Neural progenitor cell (in vitro differentiated cells): ENCODE data around the gene ATP1A1. TPM values are rescaled to one million over a fixed set of nuclear protein-coding genes. Genes with fewer than 3 reads are reported as not detected.
A peak's percentile ranks its signal among the peaks of the same experiment; 100 is the strongest.

Source experiments
- DNase-seq: peaks from one replicate; pipeline ENCODE4 v3.0.0-alpha.2; 2016; ENCODE audit warnings: low spot score
- H2AFZ ChIP-seq: fragments of 200-600 bp; sonication (generic); replicated peaks from 2 replicates; pipeline ENCODE4 v1.6.1; 2016; ENCODE audit warnings: antibody characterized with exemption
- H3F3A ChIP-seq: fragments of 200-600 bp; sonication (generic); 2 replicates; pipeline ENCODE4 v1.6.1; 2016; ENCODE audit warnings: antibody characterized with exemption, low read depth
- H3K27ac ChIP-seq: fragments of 200-600 bp; sonication (generic); 2 replicates; pipeline ENCODE4 v1.5.1; 2016; ENCODE audit warnings: mild to moderate bottlenecking
- H3K27me3 ChIP-seq: fragments of 200-600 bp; sonication (generic); 2 replicates; pipeline ENCODE4 v1.6.1; 2016; ENCODE audit warnings: mild to moderate bottlenecking, moderate library complexity
- H3K36me3 ChIP-seq: fragments of 200-600 bp; sonication (generic); 2 replicates; pipeline ENCODE4 v1.5.1; 2016
- H3K4me1 ChIP-seq: fragments of 200-600 bp; sonication (generic); 2 replicates; pipeline ENCODE4 v1.6.1; 2016; ENCODE audit warnings: mixed run types
- H3K4me2 ChIP-seq: fragments of 200-600 bp; sonication (generic); 2 replicates; pipeline ENCODE4 v1.6.1; 2016
- H3K4me3 ChIP-seq: fragments of 200-600 bp; sonication (generic); 2 replicates; pipeline ENCODE4 v1.5.1; 2016
- H3K79me2 ChIP-seq: fragments of 200-600 bp; sonication (generic); 2 replicates; pipeline ENCODE4 v1.6.1; 2016; ENCODE audit warnings: low read depth
- H3K9ac ChIP-seq: fragments of 200-600 bp; sonication (generic); 2 replicates; pipeline ENCODE4 v1.6.1; 2016
- H3K9me3 ChIP-seq: fragments of 200-600 bp; sonication (generic); 2 replicates; pipeline ENCODE4 v1.5.1; 2016; ENCODE audit warnings: low read depth
- H4K20me1 ChIP-seq: fragments of 200-600 bp; sonication (generic); 2 replicates; pipeline ENCODE4 v1.6.1; 2016; ENCODE audit warnings: low read depth
- H3K27ac Mint-ChIP-seq: 3 replicates; pipeline ENCODE4 v1.8.0; 2021; ENCODE audit warnings: mixed read lengths
- H3K27me3 Mint-ChIP-seq: 2 replicates; pipeline ENCODE4 v1.8.0; 2022; ENCODE audit warnings: low read depth, mild to moderate bottlenecking, inconsistent platforms, moderate library complexity, mixed read lengths; ENCODE audit not compliant: insufficient read depth
- H3K36me3 Mint-ChIP-seq: 3 replicates; pipeline ENCODE4 v1.8.0; 2021; ENCODE audit warnings: mixed read lengths
- H3K4me1 Mint-ChIP-seq: 3 replicates; pipeline ENCODE4 v1.8.0; 2021; ENCODE audit warnings: mixed read lengths
- H3K4me3 Mint-ChIP-seq: 3 replicates; pipeline ENCODE4 v1.8.0; 2021; ENCODE audit warnings: mild to moderate bottlenecking, moderate library complexity, mixed read lengths
- H3K9me3 Mint-ChIP-seq: 3 replicates; pipeline ENCODE4 v1.8.0; 2020; ENCODE audit warnings: mixed read lengths
- EZH2 ChIP-seq: fragments of 200-600 bp; sonication (generic); IDR thresholded peaks from 2 replicates; pipeline ENCODE4 v1.6.1; 2017; ENCODE audit warnings: antibody characterized with exemption, mild to moderate bottlenecking, moderate library complexity
- EZH2phosphoT487 ChIP-seq: fragments of 200-600 bp; sonication (generic); IDR thresholded peaks from 2 replicates; pipeline ENCODE4 v1.6.1; 2017; ENCODE audit warnings: antibody characterized with exemption
- total RNA-seq: library from RNA; depleted of rRNA; stranded (reverse); fragments of >200 nt; gene quantifications from 2 replicates; pipeline ENCODE4 v1.2.3, GENCODE V29; 2015; ENCODE audit warnings: low replicate concordance
- TF ChIP-seq, protein P1 (sequence below): fragments of 200-600 bp; sonication (generic); IDR thresholded peaks from 2 replicates; pipeline ENCODE4 v1.5.1; 2017; ENCODE audit warnings: antibody characterized with exemption, mild to moderate bottlenecking

The ATP1A1 gene
- total RNA-seq, 1 donor from 2014 or later: 61.5 TPM

DNA sequence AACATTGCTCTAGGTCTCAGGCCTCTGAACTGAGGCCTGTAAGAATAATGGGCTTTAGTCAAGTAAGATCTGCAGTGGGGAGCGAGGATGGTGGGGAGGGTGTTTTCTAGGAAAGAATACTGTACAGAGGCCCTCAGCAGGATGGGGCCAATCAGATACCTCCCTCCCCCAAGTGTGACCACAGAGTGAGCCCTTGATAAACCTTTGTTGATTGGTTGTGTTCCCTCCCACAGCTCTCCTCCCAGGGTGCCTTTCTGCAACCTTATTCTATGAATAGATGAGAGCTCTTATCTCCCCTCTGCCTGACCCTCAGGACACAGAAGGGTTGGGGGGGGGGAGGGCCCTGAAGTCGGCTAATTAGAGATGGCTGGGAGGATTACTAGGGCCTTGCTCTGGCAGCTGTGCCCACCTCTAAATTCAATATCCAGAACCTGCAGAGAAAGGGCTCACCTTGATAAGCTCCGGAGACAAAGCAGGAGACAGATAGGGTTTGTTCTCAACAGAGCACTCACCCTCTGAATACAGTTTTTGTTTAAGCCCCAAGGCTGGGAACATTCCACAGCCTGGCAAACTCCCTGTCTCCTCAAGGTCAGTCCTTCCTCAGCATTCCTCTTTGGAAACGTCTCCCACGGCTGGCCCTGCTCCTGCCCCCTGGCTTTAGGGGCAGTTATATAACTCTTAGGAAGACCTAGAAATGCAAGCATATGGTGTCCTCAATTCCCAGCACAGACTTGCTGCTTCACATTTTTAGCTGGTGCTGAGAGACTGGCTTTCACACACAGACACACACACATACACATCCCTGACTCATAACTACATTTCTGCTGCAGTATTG, 42.9 kb downstream of the ATP1A1 start:
- Histone ChIP-seq H3K4me1 (peaks cover 44% of the 10 kb centered on the region), H3F3A (peaks cover 28% of the 10 kb centered on the region), H3K36me3 (no peaks in the 10 kb centered on the region), H2AFZ (no peak overlapping the region), H3K4me2 (peak overlapping the region; percentile 64), H3K9ac (no peak overlapping the region), H3K79me2 (peaks cover 8% of the 10 kb centered on the region), H3K9me3 (no peaks in the 10 kb centered on the region), H3K27me3 (peaks cover 15% of the 10 kb centered on the region), H3K4me3 (peak overlapping the region; percentile 6), H4K20me1 (peaks cover 16% of the 10 kb centered on the region), H3K27ac (peak overlapping the region; percentile 56)
- peaks cover 37% of the 10 kb centered on the region for H3K4me1 Mint-ChIP-seq
- H3K27ac Mint-ChIP-seq: peak overlapping the region; percentile 42
- H3K36me3 Mint-ChIP-seq: no peaks in the 10 kb centered on the region
- H3K4me3 Mint-ChIP-seq: no peak overlapping the region
- peak; percentile 76 for DNase-seq
- TF ChIP-seq EZH2 (no peak), EZH2phosphoT487 (no peak)
- TF ChIP-seq, protein P1, sequence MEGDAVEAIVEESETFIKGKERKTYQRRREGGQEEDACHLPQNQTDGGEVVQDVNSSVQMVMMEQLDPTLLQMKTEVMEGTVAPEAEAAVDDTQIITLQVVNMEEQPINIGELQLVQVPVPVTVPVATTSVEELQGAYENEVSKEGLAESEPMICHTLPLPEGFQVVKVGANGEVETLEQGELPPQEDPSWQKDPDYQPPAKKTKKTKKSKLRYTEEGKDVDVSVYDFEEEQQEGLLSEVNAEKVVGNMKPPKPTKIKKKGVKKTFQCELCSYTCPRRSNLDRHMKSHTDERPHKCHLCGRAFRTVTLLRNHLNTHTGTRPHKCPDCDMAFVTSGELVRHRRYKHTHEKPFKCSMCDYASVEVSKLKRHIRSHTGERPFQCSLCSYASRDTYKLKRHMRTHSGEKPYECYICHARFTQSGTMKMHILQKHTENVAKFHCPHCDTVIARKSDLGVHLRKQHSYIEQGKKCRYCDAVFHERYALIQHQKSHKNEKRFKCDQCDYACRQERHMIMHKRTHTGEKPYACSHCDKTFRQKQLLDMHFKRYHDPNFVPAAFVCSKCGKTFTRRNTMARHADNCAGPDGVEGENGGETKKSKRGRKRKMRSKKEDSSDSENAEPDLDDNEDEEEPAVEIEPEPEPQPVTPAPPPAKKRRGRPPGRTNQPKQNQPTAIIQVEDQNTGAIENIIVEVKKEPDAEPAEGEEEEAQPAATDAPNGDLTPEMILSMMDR: peak; percentile 34
- no peaks in the 10 kb centered on the region for H3K9me3 Mint-ChIP-seq
- H3K27me3 Mint-ChIP-seq: peaks cover 2% of the 10 kb centered on the region

DNA sequence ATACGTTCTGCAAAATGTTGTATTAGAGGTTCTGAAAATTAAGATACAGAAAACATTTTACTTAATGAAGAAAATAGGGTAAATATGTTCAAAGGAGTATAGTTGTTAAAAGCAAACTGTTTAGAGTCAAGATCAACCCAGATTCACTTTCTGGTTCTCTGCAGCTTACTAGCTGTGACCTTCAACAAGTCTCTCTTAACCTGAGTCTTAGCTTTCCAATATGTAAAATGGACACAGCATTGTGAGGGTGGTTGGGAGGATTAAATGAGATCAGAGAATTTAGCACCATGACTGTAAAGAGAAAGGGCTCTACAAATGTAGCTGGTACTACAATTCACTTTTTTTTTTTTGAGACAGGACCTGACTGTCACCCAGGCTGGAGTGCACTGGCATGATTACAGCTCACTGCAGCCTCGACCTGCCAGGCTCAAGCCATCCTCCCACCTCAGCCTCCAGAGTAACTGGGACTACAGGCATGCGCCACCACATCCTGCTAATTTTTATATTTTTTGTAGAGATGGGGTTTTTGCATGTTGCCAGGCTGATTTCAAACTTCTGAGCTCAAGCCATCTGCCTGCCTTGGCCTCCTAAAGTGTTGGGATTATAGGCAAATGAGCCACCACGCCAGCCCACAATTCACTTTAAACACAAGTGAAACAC, 43.9 kb downstream of the ATP1A1 start:
- Histone ChIP-seq H3K4me3 (no peak overlapping the region), H3K36me3 (no peaks in the 10 kb centered on the region), H3K4me2 (peak overlapping the region; percentile 87), H3K27me3 (peaks cover 15% of the 10 kb centered on the region), H3K9me3 (no peaks in the 10 kb centered on the region), H3K4me1 (peaks cover 44% of the 10 kb centered on the region), H3K9ac (no peak overlapping the region), H3K79me2 (peaks cover 8% of the 10 kb centered on the region), H2AFZ (no peak overlapping the region), H3F3A (peaks cover 28% of the 10 kb centered on the region), H3K27ac (peak overlapping the region; percentile 39), H4K20me1 (peaks cover 16% of the 10 kb centered on the region)
- H3K27ac Mint-ChIP-seq: no peak overlapping the region
- peaks cover 37% of the 10 kb centered on the region for H3K4me1 Mint-ChIP-seq
- no peaks in the 10 kb centered on the region for H3K9me3 Mint-ChIP-seq
- no peak for DNase-seq
- H3K4me3 Mint-ChIP-seq: peak overlapping the region; percentile 88
- TF ChIP-seq EZH2: no peak
- TF ChIP-seq EZH2phosphoT487: no peak
- H3K36me3 Mint-ChIP-seq: no peaks in the 10 kb centered on the region
- H3K27me3 Mint-ChIP-seq: peaks cover 2% of the 10 kb centered on the region

DNA sequence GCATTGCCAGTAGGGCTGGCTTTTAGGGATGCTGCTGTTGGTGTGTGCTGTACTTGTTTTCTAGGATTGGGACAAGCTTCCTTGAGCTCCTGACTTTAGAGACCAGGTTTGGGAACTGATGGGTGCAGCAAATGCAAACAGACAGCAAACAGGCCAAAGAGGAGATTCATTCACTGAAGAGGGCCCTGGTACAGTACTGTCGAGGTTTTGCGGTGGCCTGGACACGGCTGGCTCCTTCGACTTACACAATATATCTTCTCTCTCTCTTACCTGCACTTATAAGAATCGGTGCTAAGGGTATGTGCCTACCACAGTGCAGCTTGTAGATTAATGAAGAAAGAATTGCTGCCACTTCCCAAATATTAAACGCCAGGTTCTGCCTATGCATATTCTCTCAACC, 44.6 kb downstream of the ATP1A1 start:
- Histone ChIP-seq H3K4me2 (peak overlapping the region; percentile 87), H2AFZ (no peak overlapping the region), H3K4me1 (peaks cover 44% of the 10 kb centered on the region), H3K36me3 (no peaks in the 10 kb centered on the region), H4K20me1 (peaks cover 16% of the 10 kb centered on the region), H3F3A (peaks cover 28% of the 10 kb centered on the region), H3K9ac (no peak overlapping the region), H3K27ac (no peak overlapping the region), H3K79me2 (peaks cover 8% of the 10 kb centered on the region), H3K9me3 (no peaks in the 10 kb centered on the region), H3K27me3 (peaks cover 17% of the 10 kb centered on the region), H3K4me3 (peak overlapping the region; percentile 74)
- Mint-ChIP-seq H3K27me3 (peaks cover 2% of the 10 kb centered on the region), H3K36me3 (no peaks in the 10 kb centered on the region), H3K9me3 (no peaks in the 10 kb centered on the region), H3K4me3 (peak overlapping the region; percentile 88), H3K27ac (peak overlapping the region; percentile 49), H3K4me1 (peaks cover 37% of the 10 kb centered on the region)
- no peak for DNase-seq
- TF ChIP-seq EZH2phosphoT487: no peak
- TF ChIP-seq, protein P1: no peak
- TF ChIP-seq EZH2: no peak
